ENCODE measurements around the gene COL20A1.

COL20A1 gene

DNA sequence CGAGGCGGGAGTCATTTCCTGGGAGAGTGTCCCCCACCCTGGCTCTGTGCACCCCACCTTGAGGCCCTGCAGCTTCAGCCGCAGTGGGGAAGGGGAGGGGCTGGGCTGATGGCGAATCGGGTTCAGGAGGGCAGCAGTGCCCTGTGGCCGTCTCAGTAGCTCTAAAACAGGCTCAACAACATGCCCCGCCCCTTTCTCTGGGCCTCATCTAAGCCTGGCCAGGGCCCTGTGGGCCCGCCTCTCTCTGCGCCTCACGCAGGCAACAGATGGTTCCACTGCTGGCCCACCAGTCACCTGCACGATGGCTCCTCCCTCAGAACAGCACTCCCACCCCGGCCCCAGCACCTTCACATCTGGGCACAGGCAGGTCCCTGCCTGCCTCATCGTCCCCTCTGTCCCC is 38.0 kb downstream of the COL20A1 start:
- TF ChIP-seq CTCF (IDR thresholded peaks at IDR 0.05): no peak

- TF ChIP-seq CTCF (IDR thresholded peaks at IDR 0.05): no peak
These were observed 38.9 kb downstream of the COL20A1 start for GRCh38 chr20:63331741-63332400.

DNA sequence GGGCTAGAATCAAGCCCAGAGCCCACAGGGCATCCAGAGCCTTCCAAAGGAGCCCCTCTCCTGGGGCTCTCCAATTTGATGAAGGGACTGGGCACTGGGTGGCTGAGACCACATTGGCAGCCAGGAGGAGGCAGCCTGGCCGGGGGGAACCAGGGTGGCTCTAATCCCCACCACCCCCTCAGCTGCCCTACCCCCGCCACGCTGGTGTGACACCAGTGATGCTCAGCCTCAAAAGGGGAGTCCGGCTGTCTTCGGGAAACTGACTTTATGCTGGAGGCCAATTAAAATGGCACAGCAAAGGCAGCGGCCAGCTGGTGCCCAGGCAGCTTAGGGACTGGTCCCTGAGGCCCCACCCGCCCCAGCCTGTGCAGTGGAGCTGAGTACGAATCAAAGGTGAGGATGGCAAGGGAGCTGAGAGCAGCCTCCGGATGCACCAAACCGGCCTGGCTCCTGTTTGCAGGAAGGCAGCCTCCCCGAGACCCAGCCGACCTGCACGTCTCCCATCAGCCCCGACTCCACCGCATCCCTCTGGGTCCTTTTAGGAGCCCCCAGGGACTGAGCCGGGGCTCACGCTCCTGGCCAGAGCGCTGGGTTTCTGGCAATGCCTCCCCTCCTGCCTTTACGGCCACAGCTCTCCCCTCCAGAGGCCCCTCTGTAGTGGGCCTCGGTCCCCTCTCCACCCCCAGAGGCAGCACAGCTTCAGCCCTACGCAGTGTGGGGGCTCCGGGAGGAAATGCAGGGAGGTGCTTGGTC is 39.7 kb downstream of the COL20A1 start:
- TF ChIP-seq CTCF (IDR thresholded peaks at IDR 0.05): no peak

DNA sequence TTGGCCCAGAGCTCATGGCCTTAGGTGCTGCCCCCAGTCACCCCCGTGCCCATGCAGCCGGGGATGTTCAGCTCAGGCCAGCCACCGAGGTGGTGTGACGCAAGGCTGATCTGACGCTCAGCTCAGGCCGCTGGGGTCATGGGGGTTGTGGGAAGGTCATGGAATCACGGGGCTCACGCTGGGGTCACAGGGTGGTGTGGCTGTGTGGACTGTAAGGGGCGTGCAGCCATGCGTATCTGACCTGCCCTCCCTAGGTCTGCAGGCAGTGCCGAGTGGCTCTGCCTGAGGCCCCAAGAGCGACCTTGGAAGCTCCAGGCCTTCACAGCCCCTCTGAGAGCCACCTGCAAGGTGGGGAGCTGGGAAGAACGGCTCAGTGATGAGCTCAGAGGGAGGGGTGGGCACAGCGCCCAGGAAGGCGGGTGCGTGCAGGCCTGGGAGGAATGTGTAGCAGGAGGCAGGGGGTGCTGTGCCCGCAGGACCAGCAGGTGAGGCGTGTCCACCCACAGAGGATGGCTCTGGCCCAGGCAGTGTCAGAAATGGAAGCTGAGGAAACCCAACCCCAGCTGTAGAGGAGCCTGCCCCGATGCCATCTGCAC is 40.4 kb downstream of the COL20A1 start:
- no peak for TF ChIP-seq CTCF (IDR thresholded peaks at IDR 0.05)

GRCh38 chr20:63334356-63334755 is 41.4 kb downstream of the COL20A1 start:
- no peak for TF ChIP-seq CTCF (IDR thresholded peaks at IDR 0.05)

DNA sequence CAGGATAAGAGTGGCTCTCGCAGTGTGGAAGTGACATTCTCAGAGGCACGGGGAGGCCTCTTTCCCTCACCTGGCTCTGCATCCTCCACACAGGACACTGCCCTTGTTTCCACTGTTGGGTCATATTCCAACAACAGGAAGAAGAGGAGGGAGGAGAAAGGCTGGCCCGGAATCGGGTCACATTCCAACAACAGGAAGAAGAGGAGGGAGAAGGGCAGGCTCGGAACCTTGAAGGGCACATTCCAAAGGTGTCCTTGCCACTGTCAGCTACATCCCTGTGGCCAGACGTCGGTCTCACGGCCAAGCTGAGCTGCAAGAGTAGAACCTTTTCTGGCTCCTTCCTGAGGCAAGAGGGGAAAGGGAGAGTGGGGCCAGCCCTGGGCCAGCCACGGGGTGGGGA is 42.7 kb downstream of the COL20A1 start:
- no peak for TF ChIP-seq CTCF (IDR thresholded peaks at IDR 0.05)

DNA sequence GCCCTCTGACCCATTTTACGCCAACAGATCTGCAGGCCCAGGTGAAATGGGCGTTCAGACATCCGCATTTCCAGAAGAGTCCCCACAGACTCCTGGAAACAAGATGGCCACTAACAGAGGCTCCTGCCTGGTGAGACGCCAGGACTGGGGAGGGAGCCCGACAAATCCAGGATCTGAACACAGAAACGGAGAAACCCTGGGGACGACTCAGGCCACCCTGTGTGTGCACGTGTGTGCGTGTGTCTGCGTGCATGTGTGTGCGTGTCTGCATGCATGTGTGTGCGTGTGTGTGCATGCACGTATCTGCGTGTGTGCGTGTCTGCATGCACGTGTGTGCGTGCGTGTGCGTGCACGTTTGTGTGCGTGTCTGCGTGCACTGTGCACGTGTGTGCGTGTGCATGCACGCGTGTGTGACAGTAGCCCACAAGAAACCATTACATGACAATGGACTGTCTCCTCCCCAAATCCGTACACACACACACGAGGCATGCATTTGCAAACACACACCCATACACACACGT is 43.3 kb downstream of the COL20A1 start:
- TF ChIP-seq CTCF (IDR thresholded peaks at IDR 0.05): no peak
